ENCODE results near the gene SLMAP.
"Not testable (repeated sequence)": the region's sequence is repeated elsewhere in the genome, so short reads cannot be mapped to it uniquely, and the experiment has no call there.

SLMAP gene

DNA sequence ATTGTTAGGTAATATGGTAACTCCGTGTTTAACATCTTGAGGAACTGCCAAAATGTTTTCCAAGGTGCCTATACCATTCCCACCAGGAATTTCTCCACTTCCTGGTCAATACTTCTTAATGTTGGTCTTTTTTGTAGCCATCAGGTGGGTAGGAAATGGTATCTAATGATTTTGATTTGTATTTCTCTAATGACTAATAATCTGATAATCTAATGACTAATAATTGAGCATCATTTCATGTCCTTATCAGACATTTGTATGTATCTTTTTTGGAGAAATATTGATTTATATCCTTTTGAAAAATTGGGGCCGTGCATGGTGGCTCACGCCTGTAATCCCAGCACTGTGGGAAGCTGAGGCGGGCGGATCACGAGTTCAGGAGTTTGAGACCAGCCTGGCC lies 38.8 kb downstream of the SLMAP start:
- no peak for DNase-seq (ENCODE audit: low read depth)

DNA sequence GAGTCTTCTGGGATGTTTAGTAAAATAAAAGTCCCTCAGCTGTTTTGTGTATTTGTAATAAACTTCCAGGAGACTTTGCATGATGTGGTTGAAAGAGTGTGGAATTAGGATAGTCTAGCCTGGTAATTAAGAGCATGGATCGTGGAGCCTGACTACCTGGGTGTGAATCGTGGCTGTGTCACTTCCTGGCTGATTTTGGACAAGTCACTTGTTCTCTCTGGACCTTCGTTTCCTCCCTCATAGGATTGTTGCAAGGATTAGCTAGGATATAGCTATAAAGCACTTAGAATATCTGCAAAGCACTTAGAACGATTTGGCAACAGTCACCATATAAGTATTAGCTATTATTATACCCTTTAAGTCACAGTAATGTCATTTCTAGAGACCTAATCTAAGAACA lies 40.2 kb downstream of the SLMAP start:
- DNase-seq (ENCODE audit: low read depth): no peak

DNA sequence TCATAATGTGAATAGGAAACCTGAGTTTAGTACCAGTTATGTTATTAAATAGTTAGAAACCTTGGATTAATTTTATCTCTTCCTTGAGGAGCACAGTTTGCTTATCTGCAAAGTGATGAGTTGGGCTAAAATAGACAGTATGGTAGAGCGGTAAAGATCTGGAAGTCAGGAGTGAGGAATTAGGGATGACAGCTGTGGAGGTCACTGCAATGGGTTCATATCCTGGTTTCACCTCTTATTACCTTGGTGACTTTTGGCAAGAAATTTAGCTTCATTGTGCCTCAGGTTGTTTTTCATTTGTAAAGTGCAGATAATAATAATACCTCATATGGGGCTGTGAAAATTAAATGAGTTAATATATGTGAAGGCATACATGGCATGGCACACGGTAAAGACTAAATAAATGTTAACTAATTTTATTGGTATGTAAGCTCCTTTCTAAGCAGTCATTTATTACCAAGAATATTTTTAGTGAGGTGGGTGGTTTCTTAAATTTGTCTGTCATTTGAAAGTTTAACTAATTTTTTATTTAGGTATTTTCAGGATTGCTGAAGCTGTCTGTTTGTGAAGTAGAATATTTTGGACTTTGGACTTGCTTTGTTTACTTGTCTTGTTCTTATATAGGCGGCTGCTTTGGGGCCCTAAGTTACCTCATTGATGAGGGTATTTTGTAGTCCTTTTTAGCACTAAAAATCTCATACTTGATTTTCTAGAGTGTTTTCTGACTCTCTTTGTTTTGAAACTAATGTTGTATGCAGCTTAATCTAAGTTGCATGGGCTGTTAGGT lies 41.8 kb downstream of the SLMAP start:
- DNase-seq (ENCODE audit: low read depth): no peak

DNA sequence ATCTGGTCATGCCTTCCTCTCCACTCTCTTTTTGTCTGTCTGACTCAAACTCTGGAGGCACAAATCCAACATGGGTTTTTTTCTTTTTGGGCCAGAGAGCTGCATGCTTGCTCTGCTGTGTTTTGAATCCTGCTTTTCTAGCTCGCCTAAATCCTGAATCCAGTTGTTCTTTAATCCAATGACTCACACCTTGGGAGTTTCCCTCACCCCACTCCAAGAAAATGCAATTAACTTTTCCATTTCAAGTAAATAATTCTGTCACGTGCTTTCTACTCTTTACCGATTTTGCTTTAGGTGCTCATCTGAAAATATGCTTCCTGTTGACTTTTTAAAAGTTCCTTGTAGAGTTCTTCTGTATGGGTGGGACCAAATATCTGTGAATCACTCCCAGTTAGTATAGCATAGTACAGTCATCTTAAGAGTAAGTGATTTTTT lies 47.6 kb downstream of the SLMAP start:
- DNase-seq (ENCODE audit: low read depth): peak; percentile 63

DNA sequence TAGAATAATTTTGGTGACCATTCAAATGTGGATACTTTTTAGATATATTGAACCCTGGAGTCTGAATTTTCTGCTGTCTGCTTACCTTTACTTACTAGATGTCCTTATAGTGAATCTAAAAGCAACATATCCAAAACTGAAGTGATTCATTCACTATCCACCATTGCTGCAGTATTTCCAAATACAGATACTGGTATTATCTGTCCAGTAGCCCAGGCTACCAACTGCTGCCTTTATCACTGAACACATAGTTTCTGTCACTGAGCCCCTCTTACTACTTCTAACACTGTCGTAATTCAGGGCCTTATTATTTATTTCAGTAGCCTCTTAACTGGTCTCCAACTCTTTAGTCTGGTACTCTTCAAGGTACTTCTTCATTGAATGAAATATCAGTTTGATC lies 49.2 kb downstream of the SLMAP start:
- DNase-seq (ENCODE audit: low read depth): no peak

DNA sequence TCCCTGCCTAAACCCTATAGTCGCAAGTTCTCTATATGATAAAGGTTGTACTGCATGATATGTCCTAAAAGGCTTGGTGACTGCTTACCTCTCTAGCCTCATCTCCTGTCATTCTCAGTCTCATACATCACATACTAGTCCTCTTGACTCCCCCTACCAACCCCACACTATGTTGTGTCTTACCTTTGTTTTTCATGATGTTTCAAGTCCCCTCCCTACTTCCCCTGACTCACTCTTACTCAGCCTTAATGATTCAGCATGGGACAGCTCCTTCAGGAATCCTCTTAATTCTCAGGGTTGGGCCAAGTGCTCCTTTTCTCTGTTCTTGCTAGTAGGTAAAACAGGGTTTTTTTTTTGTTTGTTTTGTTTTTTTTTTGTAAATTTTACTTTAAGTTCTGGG lies 49.6 kb downstream of the SLMAP start:
- DNase-seq (ENCODE audit: low read depth): peak; percentile 48

DNA sequence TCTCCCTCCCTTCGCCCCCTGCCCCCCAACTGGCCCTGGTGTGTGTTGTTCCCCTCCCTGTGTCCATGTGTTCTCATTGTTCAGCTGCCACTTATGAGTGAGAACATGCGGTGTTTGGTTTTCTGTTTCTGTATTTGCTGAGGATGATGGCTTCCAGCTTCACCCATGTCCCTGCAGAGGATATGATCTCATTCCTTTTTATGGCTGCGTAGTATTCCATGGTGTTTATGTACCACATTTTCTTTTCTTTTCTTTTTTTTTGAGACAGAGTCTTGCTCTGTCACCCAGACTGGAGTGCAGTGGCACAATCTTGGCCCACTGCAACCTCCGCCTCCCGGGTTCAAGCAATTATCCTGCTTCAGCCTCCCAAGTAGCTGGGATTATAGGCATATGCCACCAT lies 50.1 kb downstream of the SLMAP start:
- not testable (repeated sequence) for DNase-seq (ENCODE audit: low read depth)

DNA sequence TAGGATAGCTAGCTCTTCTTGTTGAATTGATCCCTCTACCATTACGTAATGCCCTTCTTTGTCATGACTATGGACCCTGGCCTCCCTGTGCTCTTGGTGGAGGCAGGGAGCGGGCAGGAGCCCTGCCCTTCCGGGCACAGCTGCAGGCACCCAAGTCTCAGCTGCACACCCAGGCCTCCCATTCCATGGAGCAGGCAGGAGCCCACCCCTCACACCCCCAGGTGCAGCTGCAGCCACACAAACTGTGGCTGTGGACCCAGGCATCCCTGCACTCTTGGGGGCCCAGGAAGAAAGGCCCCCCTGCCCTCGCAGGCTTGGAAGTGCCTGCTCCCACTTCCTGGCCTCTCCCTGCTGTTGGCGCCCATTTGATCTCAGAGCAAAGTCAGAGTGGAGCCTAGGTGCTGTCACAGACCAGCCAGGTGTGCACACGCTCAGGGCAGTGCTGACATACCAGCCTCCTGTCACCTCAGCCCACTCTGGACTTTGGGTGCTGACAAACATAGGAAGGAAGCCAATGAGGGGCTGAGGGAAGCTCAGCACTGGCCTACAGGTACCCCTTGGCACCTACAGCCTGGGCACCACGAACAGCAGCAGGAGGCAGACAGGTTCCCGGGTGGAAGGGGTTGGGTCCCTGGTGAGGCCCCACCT lies 53.0 kb downstream of the SLMAP start:
- DNase-seq (ENCODE audit: low read depth): no peak

DNA sequence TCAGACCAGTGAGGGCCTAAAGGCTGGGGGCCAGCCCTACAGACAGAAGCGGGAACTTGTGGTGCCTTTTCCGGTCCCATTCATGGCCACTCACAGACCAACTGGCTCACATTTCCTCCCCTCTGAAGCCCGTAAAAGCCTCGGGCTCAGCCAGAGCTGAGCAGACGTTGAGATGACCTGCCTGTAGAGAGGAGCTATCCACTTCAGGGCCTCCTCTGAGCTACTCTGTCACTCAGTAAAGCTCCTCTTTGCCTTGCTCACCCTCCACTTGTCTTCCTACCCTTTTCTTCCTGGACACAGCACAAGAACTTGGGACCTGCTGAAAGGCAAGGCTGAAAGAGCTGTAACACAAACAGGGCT lies 53.5 kb downstream of the SLMAP start:
- DNase-seq (ENCODE audit: low read depth): no peak

DNA sequence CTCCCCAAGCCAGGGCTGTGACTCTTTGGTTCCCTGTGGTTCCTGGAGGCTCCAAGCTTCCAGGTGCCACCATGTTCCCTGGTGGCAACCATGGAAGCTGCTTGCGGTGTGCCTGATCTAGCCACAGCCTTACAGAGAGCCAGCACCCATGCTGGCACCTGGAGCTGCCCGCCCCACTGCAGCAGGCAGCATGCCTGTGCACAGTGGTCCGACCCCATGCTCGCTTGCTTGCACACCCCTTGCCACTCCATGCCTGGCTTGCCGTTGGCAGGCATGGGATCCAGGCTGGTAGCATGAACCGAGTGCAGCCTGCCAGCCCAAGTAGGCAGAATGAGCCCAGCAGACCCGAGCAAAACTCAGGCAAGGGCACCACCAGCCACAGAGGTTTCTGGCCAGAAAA lies 53.9 kb downstream of the SLMAP start:
- no peak for DNase-seq (ENCODE audit: low read depth)

DNA sequence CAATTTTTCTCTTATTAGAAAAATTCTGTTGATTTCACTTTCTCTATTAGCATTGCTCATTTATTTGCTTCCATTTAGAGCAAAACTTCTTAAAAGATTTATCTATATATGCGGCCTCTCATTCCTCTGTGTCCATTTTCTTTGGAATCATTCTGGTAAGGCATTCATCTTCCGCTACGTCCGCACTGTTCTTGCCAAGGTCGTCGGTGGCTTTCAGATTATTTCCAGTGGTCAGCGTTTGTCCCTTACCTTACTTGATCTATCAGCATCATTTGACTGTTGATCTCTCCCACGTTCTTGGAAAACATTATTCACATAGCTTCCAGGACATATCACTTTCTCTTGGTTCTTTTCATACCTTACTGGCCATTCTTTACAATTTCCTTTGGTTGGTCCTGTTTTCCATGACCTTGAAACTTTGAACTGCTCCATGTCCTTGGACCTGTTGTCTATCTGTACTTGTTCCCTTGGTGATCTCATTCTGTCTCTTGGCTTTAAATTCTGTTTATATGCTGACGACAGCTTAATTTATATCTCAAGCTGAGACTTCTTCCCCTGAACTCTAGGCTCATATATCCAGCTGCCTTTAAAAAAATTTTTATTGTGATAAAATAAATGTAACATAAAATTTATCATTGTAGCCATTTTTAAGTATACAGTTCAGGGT lies 54.5 kb downstream of the SLMAP start:
- DNase-seq (ENCODE audit: low read depth): no peak

DNA sequence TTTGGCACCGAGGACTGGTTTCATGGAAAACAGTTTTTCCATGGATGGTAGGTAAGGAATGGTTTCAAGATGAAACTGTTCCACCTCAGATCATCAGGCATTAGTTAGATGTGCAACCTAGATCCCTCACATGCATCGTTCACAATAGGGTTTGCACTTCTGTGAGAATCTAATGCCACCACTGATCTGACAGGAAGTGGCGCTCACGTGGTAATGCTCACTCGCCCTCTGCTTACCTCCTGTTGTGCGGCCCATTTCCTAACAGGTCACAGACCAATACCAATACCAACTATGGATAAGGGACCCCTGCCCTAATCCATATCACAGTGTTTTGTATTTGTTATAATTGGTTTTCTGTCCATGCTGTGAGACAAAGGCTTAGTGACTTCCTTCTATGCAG lies 58.9 kb downstream of the SLMAP start:
- no peak for DNase-seq (ENCODE audit: low read depth)

DNA sequence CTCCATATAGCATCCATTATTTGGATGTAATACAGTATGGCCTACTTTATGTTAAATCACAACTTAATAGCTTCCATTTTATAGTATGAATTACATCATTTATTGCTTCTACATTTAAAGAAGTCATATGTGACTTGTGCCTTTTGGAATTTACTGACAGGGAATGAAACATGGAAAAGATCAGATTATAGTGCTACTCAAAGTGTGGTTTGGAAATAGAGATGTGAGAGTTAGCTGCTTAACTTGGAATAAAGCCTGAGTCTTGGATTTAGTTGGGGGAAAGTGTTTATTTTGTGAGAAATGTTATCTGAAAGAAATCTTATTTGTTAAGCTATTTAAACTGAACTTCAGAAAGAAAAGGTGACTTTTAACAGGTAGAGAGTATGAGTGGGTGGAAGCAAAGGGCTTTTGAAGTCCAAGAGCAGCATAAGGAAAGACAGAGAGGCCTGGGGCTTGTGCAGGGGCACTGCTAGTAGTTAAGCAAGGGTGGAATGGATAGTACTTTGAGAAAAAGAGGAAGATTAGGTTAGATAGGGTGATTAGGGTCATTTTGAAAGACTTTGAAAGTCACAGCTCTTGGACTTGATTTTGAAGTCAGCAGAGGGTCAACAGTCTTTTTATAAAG lies 60.5 kb downstream of the SLMAP start:
- DNase-seq (ENCODE audit: low read depth): no peak

DNA sequence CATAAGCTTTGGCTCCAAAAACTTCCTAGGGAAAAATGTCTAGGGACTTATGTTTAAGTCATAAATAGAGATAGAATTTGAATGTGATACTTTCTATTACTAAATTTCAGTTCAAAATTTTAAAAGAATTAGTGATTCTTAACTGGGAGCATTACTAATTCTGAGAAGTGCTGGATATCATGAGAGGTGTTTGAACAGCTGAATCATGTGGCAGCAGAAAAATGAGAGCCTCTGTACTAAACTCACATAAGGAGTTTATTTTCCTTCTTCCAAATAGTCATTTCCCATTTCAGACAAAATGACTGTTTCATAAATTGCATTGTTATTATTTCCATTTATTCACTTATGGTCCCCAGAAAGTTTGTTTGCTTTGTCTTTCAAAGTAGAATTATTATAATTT lies 62.7 kb downstream of the SLMAP start:
- DNase-seq (ENCODE audit: low read depth): no peak

DNA sequence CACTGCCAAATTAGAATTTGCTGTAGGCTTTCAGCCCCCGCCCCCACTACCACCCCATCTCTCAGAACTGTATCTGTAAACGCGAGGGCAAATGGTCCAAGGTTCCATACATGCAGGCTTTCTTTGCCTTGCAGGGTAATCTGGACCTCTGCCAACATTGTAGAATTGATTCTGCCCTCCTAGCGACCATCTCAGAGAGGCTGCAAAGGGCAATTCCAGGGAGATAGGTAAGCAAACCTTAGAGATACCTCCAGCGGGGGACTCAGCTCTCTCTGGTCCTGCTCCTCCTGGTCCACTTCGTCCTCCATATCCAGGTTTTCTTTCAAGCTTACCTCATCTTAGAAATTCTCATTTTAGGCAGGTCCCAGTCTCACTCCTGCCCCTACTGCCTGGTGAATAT lies 64.4 kb downstream of the SLMAP start:
- DNase-seq (ENCODE audit: low read depth): no peak

DNA sequence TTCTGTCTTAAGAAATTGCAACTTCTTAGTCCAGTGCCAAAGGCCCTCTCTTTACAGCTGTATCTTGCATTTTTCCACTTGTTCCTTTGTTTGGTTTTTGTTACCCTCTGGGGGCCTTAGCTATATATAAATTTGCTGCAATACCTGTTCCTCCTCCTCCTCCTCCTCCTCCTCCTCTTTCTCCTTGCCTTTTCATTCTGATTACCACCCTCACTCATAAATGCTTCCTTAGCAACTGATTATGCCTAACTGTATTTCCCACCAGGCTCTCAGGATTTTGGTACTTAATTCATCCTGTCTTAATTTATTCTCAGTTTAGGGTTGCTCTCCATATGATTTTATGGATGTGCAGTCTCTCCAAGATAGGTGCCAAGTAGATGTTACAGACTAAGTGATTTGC lies 65.7 kb downstream of the SLMAP start:
- DNase-seq (ENCODE audit: low read depth): no peak

DNA sequence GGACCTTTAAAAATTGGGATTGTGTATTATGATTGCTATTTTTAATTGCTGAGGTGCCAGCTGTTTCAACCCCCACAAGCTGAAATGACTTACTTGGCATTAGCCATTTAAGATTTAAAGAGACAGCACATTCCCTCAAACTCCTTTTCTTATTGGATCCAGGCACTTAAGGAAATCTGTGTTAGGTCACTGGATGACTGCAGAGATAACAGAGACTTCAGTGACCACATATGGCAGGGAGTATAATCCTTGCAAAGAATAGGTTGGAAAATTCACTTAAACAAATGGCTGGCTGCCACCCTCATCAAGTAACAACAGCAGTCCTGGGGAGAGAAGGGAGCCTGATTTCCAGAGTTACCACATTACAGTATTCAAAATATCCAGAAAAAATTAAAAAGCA lies 66.6 kb downstream of the SLMAP start:
- no peak for DNase-seq (ENCODE audit: low read depth)

DNA sequence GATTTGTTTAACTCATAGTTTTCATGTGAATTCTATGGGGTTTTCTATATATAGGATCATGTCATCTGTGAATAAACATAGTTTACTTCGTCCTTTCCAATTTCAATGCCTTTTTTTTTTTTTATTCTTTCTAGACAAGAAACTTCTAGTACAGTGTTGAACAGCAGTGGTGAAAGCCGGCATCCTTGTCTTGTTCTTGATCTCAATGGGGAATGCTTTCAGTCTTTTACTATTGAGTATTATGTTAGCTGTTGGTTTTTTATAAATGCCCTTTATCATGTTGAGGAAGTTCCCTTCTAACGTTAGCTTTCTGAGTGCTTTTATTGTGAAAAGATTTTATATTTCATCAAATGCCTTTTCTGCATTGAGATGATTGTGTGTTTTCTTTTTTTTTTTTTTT lies 69.0 kb downstream of the SLMAP start:
- DNase-seq (ENCODE audit: low read depth): no peak

DNA sequence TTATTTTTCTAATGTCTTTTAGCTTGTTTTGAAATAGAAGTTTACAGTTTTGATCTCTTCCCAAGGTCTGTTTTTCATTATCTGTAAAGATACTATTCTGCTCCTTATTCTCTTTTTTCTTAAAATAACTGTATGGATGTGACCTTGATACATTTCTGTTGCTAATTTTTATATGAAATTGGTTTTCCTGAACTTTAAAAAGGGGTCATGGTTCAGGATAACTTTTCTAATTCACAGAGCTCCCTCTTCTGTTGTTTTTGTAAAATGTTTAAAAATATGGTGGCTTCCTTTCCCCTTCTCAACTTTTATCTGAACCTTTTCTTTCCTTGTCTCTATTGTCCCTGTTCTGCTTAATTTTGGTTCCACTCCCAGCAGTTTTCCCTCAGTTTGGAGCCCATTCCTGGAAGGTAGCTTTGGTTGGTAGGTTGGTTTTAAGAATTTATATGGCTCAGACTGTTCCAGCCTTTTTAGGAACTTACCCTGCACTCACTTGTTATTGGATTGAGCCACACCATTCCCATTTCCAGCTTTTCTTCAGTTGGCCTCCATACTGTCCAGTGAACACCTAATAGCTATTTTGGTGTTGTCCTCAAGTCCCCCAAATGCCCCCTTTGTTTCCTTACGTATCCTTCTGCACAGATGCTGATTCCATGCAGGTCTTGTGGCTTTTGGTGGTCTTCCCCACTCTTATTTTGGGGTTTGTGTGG lies 70.3 kb downstream of the SLMAP start:
- no peak for DNase-seq (ENCODE audit: low read depth)

DNA sequence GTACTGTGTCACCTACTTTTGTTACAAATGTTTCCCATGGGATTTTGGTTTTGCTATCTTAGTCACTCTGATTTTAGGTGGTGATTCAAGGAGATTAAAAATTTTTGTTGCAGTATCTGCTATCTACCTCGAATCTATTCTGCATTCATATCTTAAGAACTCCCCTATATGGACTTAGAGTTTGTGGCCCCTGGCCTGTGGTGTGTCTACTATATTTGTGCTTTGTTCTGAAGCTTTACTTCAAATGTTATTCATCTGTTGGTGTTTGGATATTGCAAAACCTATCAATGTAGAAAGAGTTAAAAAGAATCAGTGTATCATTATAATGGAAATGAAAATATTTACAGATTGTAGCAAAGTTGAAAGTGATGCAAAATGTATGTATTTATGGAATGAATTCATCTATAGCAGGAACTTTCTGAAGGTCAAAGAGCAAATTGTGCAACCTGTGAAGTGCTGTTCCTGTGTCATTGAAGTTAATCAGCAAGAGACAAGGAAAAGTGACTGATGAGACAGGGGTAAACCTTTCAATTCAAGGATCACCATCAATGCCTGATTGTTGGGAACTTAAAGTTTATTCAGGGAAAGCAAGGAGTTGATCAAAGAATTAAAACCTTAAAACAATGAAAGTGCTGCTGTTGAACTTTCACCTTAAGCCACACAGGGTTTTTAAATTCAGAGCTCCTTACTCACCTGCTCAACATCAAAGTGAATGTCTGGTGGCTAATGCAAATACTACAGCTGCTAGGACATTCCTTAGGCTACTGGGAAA lies 71.0 kb downstream of the SLMAP start:
- no peak for DNase-seq (ENCODE audit: low read depth)

DNA sequence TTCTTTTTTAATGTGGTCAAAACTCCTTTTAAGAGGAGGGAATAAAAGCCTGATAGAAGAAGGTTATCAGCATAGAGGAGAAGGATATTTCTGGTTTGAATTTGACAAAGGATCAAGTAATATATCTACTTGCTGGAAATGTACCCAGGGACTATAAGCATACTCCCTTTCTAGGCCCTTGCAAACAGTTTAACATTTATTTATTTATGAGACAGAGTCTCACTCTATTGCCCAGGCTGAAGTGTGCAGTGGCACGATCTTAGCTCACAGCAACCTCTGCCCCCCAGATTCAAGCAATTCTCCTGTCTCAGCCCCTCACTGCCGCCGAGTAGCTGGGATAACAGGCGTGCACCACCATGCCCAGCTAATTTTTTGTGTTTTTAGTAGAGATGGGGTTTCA lies 71.6 kb downstream of the SLMAP start:
- DNase-seq (ENCODE audit: low read depth): no peak

DNA sequence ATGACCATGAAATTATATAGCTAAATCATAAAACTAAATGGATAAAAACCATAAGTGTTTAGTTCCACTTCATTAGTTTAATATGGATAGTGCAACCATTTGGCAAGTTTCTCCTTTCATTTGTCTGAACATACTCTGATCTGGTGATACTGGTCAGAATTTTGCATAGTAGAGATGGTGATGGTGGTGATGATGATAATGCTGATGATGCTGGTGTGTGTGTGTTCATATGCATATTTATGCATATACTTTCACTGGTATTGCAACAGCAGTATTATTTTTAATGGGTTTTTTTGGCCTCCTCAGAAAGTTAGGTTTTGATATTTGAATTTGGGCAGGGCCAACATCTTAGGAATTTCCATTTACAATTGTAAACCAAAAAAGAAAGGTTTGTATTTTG lies 76.4 kb downstream of the SLMAP start:
- no peak for DNase-seq (ENCODE audit: low read depth)

Data from HS-27A (cell line).